HCT116 (cell line): ENCODE data around the gene EMC1.

ENCODE experiments used
- EZH2 ChIP-seq: fragments of 200-600 bp; sonication (generic); IDR thresholded peaks from 2 replicates; pipeline ENCODE4 v1.6.1; 2017; ENCODE audit warnings: antibody characterized with exemption, mixed run types
- EZH2phosphoT487 ChIP-seq: fragments of 200-600 bp; IDR thresholded peaks from 2 replicates; pipeline ENCODE4 v1.6.1; 2018; ENCODE audit warnings: antibody characterized with exemption, borderline replicate concordance
- POLR2A ChIP-seq: IDR thresholded peaks from 2 replicates; pipeline ENCODE4 v1.7.0; 2011; ENCODE audit warnings: borderline replicate concordance; ENCODE audit not compliant: insufficient read depth, insufficient read length; ENCODE audit errors: extremely low read depth
- POLR2AphosphoS5 ChIP-seq: IDR thresholded peaks from 2 replicates; pipeline ENCODE4 v1.6.1; 2011; ENCODE audit warnings: mild to moderate bottlenecking, low read depth, low read length, moderate library complexity
- TF ChIP-seq, protein P1 (sequence below), 3 experiments: fragments of 200-600 bp in 1 of 3; sonication (generic) in 1 of 3; IDR thresholded peaks in 2 of 3; conservative IDR thresholded peaks in 1 of 3; 2 replicates each; pipeline ENCODE4 v1.5.1; 2012 to 2017; ENCODE audit warnings: low read depth in 2 of 3, low read length in 2 of 3, antibody characterized with exemption in 1 of 3, borderline replicate concordance in 1 of 3, control low read depth in 1 of 3, mild to moderate bottlenecking in 1 of 3, mixed read lengths in 1 of 3, mixed run types in 1 of 3, moderate library complexity in 1 of 3; ENCODE audit not compliant: insufficient read depth in 1 of 3
- TF ChIP-seq, protein P2 (sequence below): IDR thresholded peaks from 2 replicates; pipeline ENCODE4 v1.6.1; 2012
- TF ChIP-seq, protein P3 (sequence below): IDR thresholded peaks from 2 replicates; pipeline ENCODE4 v1.6.1; 2012; ENCODE audit warnings: low read depth
- TF ChIP-seq, protein P4 (sequence below): IDR thresholded peaks from 2 replicates; pipeline ENCODE4 v1.6.1; 2011; ENCODE audit warnings: mild to moderate bottlenecking, low read length, moderate library complexity; ENCODE audit not compliant: insufficient replicate concordance; ENCODE audit errors: extremely low read depth

- TF ChIP-seq, protein P1, sequence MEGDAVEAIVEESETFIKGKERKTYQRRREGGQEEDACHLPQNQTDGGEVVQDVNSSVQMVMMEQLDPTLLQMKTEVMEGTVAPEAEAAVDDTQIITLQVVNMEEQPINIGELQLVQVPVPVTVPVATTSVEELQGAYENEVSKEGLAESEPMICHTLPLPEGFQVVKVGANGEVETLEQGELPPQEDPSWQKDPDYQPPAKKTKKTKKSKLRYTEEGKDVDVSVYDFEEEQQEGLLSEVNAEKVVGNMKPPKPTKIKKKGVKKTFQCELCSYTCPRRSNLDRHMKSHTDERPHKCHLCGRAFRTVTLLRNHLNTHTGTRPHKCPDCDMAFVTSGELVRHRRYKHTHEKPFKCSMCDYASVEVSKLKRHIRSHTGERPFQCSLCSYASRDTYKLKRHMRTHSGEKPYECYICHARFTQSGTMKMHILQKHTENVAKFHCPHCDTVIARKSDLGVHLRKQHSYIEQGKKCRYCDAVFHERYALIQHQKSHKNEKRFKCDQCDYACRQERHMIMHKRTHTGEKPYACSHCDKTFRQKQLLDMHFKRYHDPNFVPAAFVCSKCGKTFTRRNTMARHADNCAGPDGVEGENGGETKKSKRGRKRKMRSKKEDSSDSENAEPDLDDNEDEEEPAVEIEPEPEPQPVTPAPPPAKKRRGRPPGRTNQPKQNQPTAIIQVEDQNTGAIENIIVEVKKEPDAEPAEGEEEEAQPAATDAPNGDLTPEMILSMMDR (IDR thresholded peaks at IDR 0.05 in 2 of 3, conservative IDR thresholded peaks at IDR 0.05 in 1 of 3; ENCODE audit: borderline replicate concordance in 1 of 3, insufficient read depth in 1 of 3, low read depth in 2 of 3, low read length in 2 of 3): no peak
- no peak for TF ChIP-seq POLR2AphosphoS5
- TF ChIP-seq, protein P2, sequence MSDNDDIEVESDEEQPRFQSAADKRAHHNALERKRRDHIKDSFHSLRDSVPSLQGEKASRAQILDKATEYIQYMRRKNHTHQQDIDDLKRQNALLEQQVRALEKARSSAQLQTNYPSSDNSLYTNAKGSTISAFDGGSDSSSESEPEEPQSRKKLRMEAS: no peak
- no peak for TF ChIP-seq EZH2
- TF ChIP-seq POLR2A: no peak
- TF ChIP-seq, protein P3, sequence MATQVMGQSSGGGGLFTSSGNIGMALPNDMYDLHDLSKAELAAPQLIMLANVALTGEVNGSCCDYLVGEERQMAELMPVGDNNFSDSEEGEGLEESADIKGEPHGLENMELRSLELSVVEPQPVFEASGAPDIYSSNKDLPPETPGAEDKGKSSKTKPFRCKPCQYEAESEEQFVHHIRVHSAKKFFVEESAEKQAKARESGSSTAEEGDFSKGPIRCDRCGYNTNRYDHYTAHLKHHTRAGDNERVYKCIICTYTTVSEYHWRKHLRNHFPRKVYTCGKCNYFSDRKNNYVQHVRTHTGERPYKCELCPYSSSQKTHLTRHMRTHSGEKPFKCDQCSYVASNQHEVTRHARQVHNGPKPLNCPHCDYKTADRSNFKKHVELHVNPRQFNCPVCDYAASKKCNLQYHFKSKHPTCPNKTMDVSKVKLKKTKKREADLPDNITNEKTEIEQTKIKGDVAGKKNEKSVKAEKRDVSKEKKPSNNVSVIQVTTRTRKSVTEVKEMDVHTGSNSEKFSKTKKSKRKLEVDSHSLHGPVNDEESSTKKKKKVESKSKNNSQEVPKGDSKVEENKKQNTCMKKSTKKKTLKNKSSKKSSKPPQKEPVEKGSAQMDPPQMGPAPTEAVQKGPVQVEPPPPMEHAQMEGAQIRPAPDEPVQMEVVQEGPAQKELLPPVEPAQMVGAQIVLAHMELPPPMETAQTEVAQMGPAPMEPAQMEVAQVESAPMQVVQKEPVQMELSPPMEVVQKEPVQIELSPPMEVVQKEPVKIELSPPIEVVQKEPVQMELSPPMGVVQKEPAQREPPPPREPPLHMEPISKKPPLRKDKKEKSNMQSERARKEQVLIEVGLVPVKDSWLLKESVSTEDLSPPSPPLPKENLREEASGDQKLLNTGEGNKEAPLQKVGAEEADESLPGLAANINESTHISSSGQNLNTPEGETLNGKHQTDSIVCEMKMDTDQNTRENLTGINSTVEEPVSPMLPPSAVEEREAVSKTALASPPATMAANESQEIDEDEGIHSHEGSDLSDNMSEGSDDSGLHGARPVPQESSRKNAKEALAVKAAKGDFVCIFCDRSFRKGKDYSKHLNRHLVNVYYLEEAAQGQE: no peak
- no peak for TF ChIP-seq EZH2phosphoT487
- TF ChIP-seq, protein P4, sequence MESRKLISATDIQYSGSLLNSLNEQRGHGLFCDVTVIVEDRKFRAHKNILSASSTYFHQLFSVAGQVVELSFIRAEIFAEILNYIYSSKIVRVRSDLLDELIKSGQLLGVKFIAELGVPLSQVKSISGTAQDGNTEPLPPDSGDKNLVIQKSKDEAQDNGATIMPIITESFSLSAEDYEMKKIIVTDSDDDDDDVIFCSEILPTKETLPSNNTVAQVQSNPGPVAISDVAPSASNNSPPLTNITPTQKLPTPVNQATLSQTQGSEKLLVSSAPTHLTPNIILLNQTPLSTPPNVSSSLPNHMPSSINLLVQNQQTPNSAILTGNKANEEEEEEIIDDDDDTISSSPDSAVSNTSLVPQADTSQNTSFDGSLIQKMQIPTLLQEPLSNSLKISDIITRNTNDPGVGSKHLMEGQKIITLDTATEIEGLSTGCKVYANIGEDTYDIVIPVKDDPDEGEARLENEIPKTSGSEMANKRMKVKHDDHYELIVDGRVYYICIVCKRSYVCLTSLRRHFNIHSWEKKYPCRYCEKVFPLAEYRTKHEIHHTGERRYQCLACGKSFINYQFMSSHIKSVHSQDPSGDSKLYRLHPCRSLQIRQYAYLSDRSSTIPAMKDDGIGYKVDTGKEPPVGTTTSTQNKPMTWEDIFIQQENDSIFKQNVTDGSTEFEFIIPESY: no peak
Measured at GRCh38 chr1:19212167-19212566, 39.2 kb downstream of the EMC1 start.
